NCI-H1092 treated with DMSO at 0.1 percent for 48 hours (cell line): ENCODE measurements around the gene HSPA12A.

Experiments used
- DNase-seq: peaks from one replicate; lab custom pipeline; 2025; lab: John Stamatoyannopoulos, UW

The HSPA12A gene

GRCh38 chr10:116770281-116770680, 27.9 kb upstream of the HSPA12A start:
- DNase-seq, result no peak

- DNase-seq, result no peak
Measured at GRCh38 chr10:116769791-116770190, 27.4 kb upstream of the HSPA12A start.

- no peak for DNase-seq
Measured at GRCh38 chr10:116769368-116769767, 27.0 kb upstream of the HSPA12A start.

- DNase-seq, result no peak
Measured at GRCh38 chr10:116768786-116769185, 26.4 kb upstream of the HSPA12A start.

- DNase-seq, result no peak
Measured at GRCh38 chr10:116766837-116767634, 24.7 kb upstream of the HSPA12A start.

- no peak for DNase-seq
Measured at GRCh38 chr10:116766241-116766827, 24.0 kb upstream of the HSPA12A start.

- no peak for DNase-seq
Measured at GRCh38 chr10:116765648-116766081, 23.3 kb upstream of the HSPA12A start.

GRCh38 chr10:116764979-116765378, 22.6 kb upstream of the HSPA12A start:
- DNase-seq, result no peak

GRCh38 chr10:116763440-116763839, 21.1 kb upstream of the HSPA12A start:
- no peak for DNase-seq

GRCh38 chr10:116761883-116762282, 19.5 kb upstream of the HSPA12A start:
- no peak for DNase-seq

- DNase-seq, result no peak
Measured at GRCh38 chr10:116760919-116761318, 18.6 kb upstream of the HSPA12A start.

- no peak for DNase-seq
Measured at GRCh38 chr10:116757246-116757645, 14.9 kb upstream of the HSPA12A start.

- DNase-seq, result no peak
Measured at GRCh38 chr10:116756277-116756676, 13.9 kb upstream of the HSPA12A start.

- DNase-seq, result no peak
Measured at GRCh38 chr10:116753759-116754158, 11.4 kb upstream of the HSPA12A start.

GRCh38 chr10:116752969-116753665, 10.8 kb upstream of the HSPA12A start:
- no peak for DNase-seq

- no peak for DNase-seq
Measured at GRCh38 chr10:116752563-116752962, 10.2 kb upstream of the HSPA12A start.

- no peak for DNase-seq
Measured at GRCh38 chr10:116748471-116748870, 6.1 kb upstream of the HSPA12A start.

- no peak for DNase-seq
Measured at GRCh38 chr10:116748041-116748440, 5.7 kb upstream of the HSPA12A start.

GRCh38 chr10:116747325-116747724, 5.0 kb upstream of the HSPA12A start:
- DNase-seq, result no peak

- DNase-seq, result no peak
Measured at GRCh38 chr10:116744885-116745284, 2.5 kb upstream of the HSPA12A start.

GRCh38 chr10:116744163-116744753, 1.9 kb upstream of the HSPA12A start:
- no peak for DNase-seq

GRCh38 chr10:116743266-116744064, 1.1 kb upstream of the HSPA12A start:
- no peak for DNase-seq
